AG04450 (cell line): ENCODE measurements around the gene CLIP2. TPM values are rescaled to one million over a fixed set of nuclear protein-coding genes. Genes with fewer than 3 reads are reported as not detected.
"Not testable (repeated sequence)": the region's sequence is repeated elsewhere in the genome, so short reads cannot be mapped to it uniquely, and the experiment has no call there.

Experiments
- CTCF ChIA-PET: fragments of 300-600, 350-600 bp; formaldehyde crosslinking; extraction: SDS; loops from one replicate; lab custom pipeline; 2022; ENCODE audit warnings: antibody characterized with exemption, inconsistent platforms; lab: Charles Lee
- POLR2A ChIA-PET: fragments of 350-600 bp; formaldehyde crosslinking; extraction: SDS; loops from one replicate; lab custom pipeline; 2021; ENCODE audit warnings: antibody characterized with exemption, inconsistent platforms; lab: Yijun Ruan, JAX
- DNase-seq: peaks from one replicate; pipeline ENCODE4 v3.0.0-alpha.2; 2011; ENCODE audit warnings: low read depth, low spot score
- H3K27ac ChIP-seq: one replicate; pipeline ENCODE4 v1.5.1; 2012; ENCODE audit warnings: low read depth, low read length, control low read depth
- H3K27me3 ChIP-seq: one replicate; pipeline ENCODE4 v1.6.0; 2012; ENCODE audit warnings: low read length; ENCODE audit not compliant: control insufficient read depth, insufficient read depth
- H3K4me3 ChIP-seq: 2 replicates; pipeline ENCODE4 v1.5.1; 2011; ENCODE audit warnings: mild to moderate bottlenecking, low read depth, low read length, control low read depth
- H3K9me3 ChIP-seq: 2 replicates; pipeline ENCODE4 v1.5.1; 2012; ENCODE audit warnings: low read length; ENCODE audit not compliant: control insufficient read depth, insufficient read depth
- polyA plus RNA-seq: library from polyadenylated mRNA; depleted of rRNA; stranded (reverse); fragments of >200 nt; gene quantifications from 2 replicates; pipeline ENCODE4 v1.2.3, GENCODE V29; 2011
- TF ChIP-seq, protein P1 (sequence below): IDR thresholded peaks from 2 replicates; pipeline ENCODE4 v1.5.1; 2011; ENCODE audit warnings: low read depth, low read length, control low read depth, inconsistent platforms

CLIP2 gene
- polyA plus RNA-seq, 1 experiment, result 7.2 TPM

DNA sequence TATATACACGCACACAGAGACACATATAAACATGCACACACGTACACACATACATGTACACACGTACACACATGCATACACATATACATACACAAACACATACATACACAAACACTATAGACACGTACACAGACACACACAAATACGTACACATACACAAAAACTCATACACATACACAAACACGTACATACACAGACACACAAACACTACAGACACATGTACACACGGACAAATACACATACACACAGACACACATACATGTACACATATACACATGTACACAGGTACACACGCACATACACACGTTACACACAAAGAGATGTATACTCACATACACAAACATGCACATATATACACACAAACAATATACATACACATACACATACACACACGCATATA, 129.3 kb downstream of the CLIP2 start:
- H3K27me3 ChIP-seq, result no peaks in the 10 kb centered on the region
- TF ChIP-seq, protein P1, sequence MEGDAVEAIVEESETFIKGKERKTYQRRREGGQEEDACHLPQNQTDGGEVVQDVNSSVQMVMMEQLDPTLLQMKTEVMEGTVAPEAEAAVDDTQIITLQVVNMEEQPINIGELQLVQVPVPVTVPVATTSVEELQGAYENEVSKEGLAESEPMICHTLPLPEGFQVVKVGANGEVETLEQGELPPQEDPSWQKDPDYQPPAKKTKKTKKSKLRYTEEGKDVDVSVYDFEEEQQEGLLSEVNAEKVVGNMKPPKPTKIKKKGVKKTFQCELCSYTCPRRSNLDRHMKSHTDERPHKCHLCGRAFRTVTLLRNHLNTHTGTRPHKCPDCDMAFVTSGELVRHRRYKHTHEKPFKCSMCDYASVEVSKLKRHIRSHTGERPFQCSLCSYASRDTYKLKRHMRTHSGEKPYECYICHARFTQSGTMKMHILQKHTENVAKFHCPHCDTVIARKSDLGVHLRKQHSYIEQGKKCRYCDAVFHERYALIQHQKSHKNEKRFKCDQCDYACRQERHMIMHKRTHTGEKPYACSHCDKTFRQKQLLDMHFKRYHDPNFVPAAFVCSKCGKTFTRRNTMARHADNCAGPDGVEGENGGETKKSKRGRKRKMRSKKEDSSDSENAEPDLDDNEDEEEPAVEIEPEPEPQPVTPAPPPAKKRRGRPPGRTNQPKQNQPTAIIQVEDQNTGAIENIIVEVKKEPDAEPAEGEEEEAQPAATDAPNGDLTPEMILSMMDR, result no peak
- ChIA-PET POLR2A (no interaction called here), CTCF (interaction anchor here (0.7 to 2.0 kb wide), 3 partner anchors 12 to 452 kb away, joined by 3 to 28 read pairs (median 3); no protein-coding TSS in a partner anchor)
- no peak for DNase-seq
- no peak overlapping the region for H3K27ac ChIP-seq
- H3K9me3 ChIP-seq, result no peaks in the 10 kb centered on the region
- no peak overlapping the region for H3K4me3 ChIP-seq

DNA sequence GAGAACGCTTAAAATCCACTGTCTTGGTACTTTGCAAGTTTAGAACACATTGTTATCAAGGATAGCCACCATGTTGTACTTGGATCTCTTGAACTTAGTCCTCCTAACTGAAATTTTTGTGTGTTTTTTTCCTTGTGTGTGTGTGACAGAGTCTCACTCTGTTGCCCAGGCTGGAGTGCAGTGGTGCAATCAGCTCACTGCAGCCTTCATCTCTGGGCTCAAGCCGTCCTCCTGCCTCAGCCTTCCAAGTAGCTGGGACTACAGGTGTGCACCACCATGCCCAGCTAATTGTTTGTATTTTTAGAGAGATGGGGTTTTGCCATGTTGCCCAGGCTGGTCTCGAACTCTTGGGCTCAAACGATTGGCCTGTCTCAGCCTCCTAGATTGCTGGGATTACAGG, 130.0 kb downstream of the CLIP2 start:
- CTCF ChIA-PET, result interaction anchor here (0.8 to 2.4 kb wide), 4 partner anchors 20 to 147 kb away, joined by 4 to 10 read pairs (median 6); no protein-coding TSS in a partner anchor
- POLR2A ChIA-PET, result not testable (repeated sequence)

DNA sequence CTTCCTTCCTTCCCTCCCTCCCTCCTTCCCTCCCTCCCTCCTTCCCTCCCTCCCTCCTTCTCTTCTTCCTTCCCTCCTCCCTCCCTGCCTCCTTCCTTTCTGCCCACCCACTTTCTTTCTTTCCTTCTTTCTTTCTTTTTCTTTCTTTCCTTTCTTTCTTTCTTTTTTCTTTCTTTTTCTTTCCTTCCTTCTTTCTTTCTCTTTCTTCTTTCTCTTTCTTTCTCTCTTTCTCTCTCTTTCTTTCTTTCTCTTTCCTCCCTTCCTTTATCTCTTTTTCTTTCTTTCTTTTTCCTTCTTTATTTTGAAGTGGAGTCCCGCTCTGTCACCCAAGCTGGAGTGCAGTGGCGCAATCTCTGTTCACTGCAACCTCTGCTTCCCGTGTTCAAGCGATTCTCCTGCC, 130.8 kb downstream of the CLIP2 start:
- DNase-seq, result no peak
- Histone ChIP-seq H3K9me3 (no peaks in the 10 kb centered on the region), H3K27ac (no peak overlapping the region), H3K27me3 (no peaks in the 10 kb centered on the region), H3K4me3 (no peak overlapping the region)
- TF ChIP-seq, protein P1, result no peak
- ChIA-PET POLR2A (interaction anchor here (0.6 kb wide), 2 partner anchors 191 to 393 kb away, joined by 3 to 5 read pairs; no protein-coding TSS in a partner anchor), CTCF (interaction anchor here (0.6 to 2.4 kb wide), 5 partner anchors 20 to 147 kb away, joined by 4 to 10 read pairs (median 5); no protein-coding TSS in a partner anchor)

More for the DNA sequence above, 130.0 kb downstream of the CLIP2 start:
- not testable (repeated sequence) for H3K27me3 ChIP-seq, H3K27ac ChIP-seq, H3K4me3 ChIP-seq, H3K9me3 ChIP-seq, DNase-seq

DNA sequence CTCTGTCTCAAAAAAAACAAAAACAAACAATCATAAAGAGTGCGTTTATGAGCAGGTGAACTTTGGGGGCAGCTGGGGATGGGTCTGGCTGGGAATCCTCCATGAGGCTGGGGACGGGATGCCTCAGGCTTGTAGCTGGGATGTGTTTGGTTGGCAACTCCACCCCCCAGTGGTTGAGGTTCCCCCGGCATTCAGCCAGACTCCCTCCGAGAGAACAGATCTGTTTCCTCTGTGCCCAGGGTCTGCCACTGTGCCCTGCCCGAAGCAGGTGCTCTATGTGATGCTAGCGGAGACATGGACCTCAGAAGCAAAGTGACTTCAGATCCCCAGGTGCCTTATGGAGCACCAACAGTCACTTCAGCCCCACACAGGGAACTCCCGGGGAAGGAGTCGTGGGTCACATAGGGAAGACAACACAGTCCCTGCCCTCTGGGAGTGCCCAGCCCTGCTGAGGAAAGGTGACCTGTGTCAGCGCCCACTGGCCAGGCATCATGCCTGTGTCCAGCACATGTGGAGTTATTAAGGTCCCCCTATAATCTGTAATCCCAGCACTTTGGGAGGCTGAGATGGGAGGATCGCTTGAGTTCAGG, 135.2 kb downstream of the CLIP2 start:
- POLR2A ChIA-PET, result no interaction called here

DNA sequence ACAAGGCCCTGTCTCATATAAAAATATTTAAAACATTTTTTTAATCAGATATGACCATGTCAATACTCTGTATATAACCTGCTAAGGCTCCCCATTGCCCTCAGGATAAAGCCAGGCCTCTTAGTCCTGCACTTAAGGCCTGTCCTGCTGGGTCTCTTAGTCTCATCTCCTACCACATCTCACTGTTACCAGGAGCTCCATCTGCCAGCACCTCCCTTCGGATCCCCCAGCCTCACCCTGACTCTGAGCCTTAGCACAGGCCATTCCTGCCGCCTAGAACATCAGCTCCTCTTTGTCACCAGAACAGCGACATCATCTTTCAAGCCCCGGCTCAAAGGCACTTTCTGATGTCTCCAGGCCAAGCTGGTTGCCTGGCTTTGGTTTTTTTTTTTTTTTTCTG, 138.8 kb downstream of the CLIP2 start:
- H3K4me3 ChIP-seq, result no peak overlapping the region
- H3K27me3 ChIP-seq, result no peaks in the 10 kb centered on the region
- TF ChIP-seq, protein P1, result no peak
- H3K27ac ChIP-seq, result no peak overlapping the region
- H3K9me3 ChIP-seq, result no peaks in the 10 kb centered on the region
- CTCF ChIA-PET, result interaction anchor here (0.8 to 1.1 kb wide), 3 partner anchors 15 to 27 kb away, joined by 3 to 5 read pairs (median 4); no protein-coding TSS in a partner anchor
- no peak for DNase-seq
- POLR2A ChIA-PET, result no interaction called here

More for the DNA sequence above, 135.2 kb downstream of the CLIP2 start:
- no peaks in the 10 kb centered on the region for H3K27me3 ChIP-seq
- TF ChIP-seq, protein P1, result no peak
- no peak overlapping the region for H3K27ac ChIP-seq
- DNase-seq, result no peak
- no peaks in the 10 kb centered on the region for H3K9me3 ChIP-seq
- no peak overlapping the region for H3K4me3 ChIP-seq
- CTCF ChIA-PET, result no interaction called here
